Subcutaneous abdominal adipose tissue (tissue), 5 donors: ENCODE measurements around the gene KDM3A.

ENCODE experiments used
- H3K27ac ChIP-seq: one replicate; pipeline ENCODE4 v1.7.0; 2013; ENCODE audit warnings: low read depth, mild to moderate bottlenecking, inconsistent platforms, low read length, moderate library complexity
- H3K27me3 ChIP-seq, 5 donors: one replicate each; pipeline ENCODE4 v1.7.0; 2013; ENCODE audit warnings: low read length in 5 of 5, inconsistent platforms in 1 of 5; ENCODE audit not compliant: control insufficient read depth in 5 of 5, insufficient read depth in 4 of 5
- H3K36me3 ChIP-seq, 5 donors: one replicate each; pipeline ENCODE4 v1.7.0; 2013; ENCODE audit warnings: low read length in 5 of 5; ENCODE audit not compliant: control insufficient read depth in 5 of 5, insufficient read depth in 5 of 5
- H3K4me1 ChIP-seq, 5 donors: one replicate each; pipeline ENCODE4 v1.7.0; 2013; ENCODE audit warnings: low read length in 5 of 5, mild to moderate bottlenecking in 3 of 5, moderate library complexity in 1 of 5; ENCODE audit not compliant: control insufficient read depth in 5 of 5, insufficient read depth in 5 of 5
- H3K4me3 ChIP-seq, 5 donors: one replicate each; pipeline ENCODE4 v1.7.0; 2013; ENCODE audit warnings: low read length in 5 of 5, low read depth in 1 of 5
- H3K9ac ChIP-seq, 5 donors: one replicate each; pipeline ENCODE4 v1.7.0; 2013; ENCODE audit warnings: low read length in 5 of 5, mild to moderate bottlenecking in 4 of 5, moderate library complexity in 3 of 5
- H3K9me3 ChIP-seq, 5 donors: one replicate each; pipeline ENCODE4 v1.7.0; 2013; ENCODE audit warnings: low read length in 5 of 5; ENCODE audit not compliant: control insufficient read depth in 5 of 5
- donor health status: healthy.
- donor health status: healthy.
- donor health status: healthy.
- donor health status: healthy.
- donor health status: healthy.

The KDM3A gene

DNA sequence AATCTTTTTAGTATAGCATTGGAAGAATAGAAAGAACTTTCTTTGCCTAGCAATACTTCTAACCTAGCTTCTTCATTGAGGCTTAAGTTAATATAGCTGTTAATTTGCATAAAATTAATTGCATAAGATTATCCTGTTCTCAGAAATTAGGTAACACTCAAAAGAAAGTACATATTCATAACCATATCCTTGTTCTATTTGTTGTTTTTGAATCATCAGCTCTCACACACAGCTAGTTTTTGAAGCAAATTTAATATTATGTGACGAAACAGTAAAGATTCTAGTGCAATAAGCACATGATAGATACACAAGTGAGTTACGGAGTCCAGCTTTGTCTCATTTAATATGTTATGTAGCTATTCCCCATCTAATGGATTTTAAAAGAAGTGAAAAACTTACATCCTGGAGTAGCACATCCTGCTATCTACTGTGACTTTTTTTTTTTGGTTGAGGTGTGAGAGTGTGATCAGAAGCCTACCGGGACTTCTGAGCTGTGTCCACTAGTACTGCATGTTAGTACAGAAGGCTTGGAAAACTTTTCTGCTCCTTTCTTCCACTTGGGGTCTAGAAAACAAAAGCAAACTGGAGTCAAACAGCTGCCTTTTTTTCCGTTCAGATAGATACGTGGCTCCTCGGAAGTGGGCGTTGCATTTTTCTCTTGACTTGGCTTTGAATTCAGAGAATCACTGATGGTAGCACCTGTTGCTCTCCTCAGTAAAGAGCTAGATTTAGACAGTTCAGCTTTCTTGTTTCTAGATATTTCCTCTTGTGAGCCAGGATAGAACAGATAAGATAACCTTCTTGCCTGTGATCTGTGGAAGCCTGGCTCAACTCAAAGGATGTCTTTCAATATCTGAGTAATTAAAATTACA is 27.2 kb downstream of the KDM3A start:
- H3K9me3 ChIP-seq, result no peaks in the 10 kb centered on the region
- H3K27me3 ChIP-seq, result no peaks in the 10 kb centered on the region
- H3K4me1 ChIP-seq, result peaks cover 0 to 3% (median 0%) of the 10 kb centered on the region in 5 donors
- no peak overlapping the region for H3K4me3 ChIP-seq
- no peak overlapping the region for H3K27ac ChIP-seq
- H3K36me3 ChIP-seq, result peaks cover 71 to 85% (median 79%) of the 10 kb centered on the region in 5 donors
- H3K9ac ChIP-seq, result no peak overlapping the region

DNA sequence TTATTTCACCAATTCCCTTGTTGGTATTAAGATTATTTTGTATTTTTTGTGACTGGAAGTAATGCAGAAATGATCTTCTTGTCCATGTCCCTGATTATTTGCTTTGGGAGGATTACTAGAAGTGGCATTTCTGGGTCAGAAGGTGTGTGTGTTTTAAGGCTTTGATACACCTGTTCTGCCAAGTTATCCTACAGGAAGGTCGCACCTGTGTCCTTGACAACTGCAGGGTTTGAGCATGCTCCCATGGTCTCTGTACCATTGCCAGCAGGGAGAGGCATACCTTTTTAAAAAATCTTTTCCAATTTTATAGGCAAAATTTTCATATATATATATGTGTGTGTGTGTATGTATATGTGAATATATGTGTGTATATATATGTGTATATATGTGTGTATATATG is 29.7 kb downstream of the KDM3A start:
- H3K36me3 ChIP-seq, result peaks cover 71 to 87% (median 75%) of the 10 kb centered on the region in 5 donors
- H3K4me3 ChIP-seq, result no peak overlapping the region
- peaks cover 0 to 3% (median 0%) of the 10 kb centered on the region in 5 donors for H3K4me1 ChIP-seq
- no peaks in the 10 kb centered on the region for H3K9me3 ChIP-seq
- H3K27ac ChIP-seq, result no peak overlapping the region
- no peaks in the 10 kb centered on the region for H3K27me3 ChIP-seq
- H3K9ac ChIP-seq, result no peak overlapping the region

DNA sequence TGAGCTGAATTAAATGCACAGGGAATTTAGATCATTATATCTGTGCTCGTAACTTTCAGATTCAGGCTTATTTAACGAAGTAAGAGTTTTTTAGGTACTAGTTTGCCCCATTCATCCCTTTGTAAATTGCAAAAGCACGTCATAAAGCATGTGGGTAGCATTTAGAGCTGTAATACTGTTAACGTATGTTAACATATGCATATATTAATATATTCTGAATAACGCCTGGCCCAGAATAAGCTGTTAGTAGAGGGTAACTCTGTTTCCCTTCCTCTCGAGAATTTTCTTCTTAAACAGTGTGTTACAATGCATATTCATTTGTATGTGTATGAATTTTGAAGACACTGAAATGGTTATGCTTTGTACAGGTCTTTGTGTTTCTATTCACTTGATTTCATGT is 30.5 kb downstream of the KDM3A start:
- Histone ChIP-seq H3K36me3 (peaks cover 64 to 82% (median 74%) of the 10 kb centered on the region in 5 donors), H3K4me1 (no peaks in the 10 kb centered on the region), H3K27me3 (no peaks in the 10 kb centered on the region), H3K9me3 (no peaks in the 10 kb centered on the region), H3K4me3 (no peak overlapping the region), H3K9ac (no peak overlapping the region), H3K27ac (no peak overlapping the region)

DNA sequence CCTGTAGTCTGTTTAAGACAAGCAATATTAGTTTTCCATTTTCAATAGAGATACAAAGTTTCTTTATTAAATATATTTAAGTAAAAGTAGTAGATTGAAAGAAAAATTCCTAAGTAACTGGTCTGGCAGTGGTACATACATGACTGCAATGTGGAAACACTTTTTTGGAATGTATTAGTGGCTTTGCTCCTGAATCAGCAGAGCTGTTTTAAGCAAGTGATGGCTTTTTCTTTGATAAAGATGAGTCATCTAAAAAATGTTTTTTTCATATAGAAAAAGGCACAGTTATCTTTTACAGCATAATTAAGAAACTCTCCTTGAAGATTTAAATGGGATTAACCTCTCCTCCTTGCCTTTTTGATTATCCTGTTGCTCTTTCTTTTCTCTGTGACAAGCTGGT is 34.9 kb downstream of the KDM3A start:
- no peaks in the 10 kb centered on the region for H3K9me3 ChIP-seq
- no peak overlapping the region for H3K4me3 ChIP-seq
- H3K27me3 ChIP-seq, result no peaks in the 10 kb centered on the region
- H3K27ac ChIP-seq, result no peak overlapping the region
- peaks cover 0 to 11% (median 4%) of the 10 kb centered on the region in 5 donors for H3K4me1 ChIP-seq
- no peak overlapping the region for H3K9ac ChIP-seq
- peaks cover 54 to 86% (median 73%) of the 10 kb centered on the region in 5 donors for H3K36me3 ChIP-seq

DNA sequence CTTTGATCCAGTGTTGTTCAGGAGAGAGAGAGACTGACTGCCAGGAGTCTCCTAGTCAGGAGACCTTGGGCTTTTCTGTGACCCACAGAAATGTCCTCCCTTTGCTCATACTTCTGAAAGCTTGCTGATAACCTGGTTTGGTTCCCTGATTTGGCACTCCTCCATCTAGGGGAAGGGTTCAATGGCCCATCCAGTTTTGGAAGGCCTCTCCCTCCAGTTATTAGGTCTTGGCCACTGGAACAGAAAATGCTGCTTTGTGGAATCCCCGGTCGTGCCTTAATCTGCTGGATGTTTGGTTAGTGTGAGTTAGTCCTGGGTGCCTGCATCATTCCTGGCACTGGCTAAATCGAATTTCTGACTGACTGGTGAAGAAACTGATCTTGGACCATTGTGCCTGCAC is 35.7 kb downstream of the KDM3A start:
- H3K27me3 ChIP-seq, result no peaks in the 10 kb centered on the region
- no peak overlapping the region for H3K27ac ChIP-seq
- H3K36me3 ChIP-seq, result peaks cover 52 to 87% (median 76%) of the 10 kb centered on the region in 5 donors
- H3K9ac ChIP-seq, result no peak overlapping the region
- no peak overlapping the region for H3K4me3 ChIP-seq
- H3K4me1 ChIP-seq, result peaks cover 0 to 13% (median 4%) of the 10 kb centered on the region in 5 donors
- no peaks in the 10 kb centered on the region for H3K9me3 ChIP-seq

DNA sequence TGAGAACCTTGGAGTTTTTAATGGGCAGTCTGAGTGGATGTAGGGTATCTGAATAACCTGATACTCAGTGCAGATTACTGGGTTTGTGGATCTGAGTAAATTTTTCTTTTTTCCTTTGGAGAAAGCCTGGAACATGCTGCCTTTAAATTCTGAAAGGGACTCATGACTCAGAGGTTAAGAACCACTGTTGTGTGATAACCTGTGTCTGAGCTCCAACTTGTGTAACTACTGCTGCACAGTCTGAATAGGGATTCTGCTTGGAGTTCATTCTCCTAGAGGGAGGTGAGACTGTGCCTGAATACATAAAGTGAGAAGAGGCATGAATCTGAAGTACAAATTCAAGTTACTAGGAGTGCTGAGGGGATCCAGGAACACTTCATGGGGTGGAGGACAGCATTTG is 36.2 kb downstream of the KDM3A start:
- Histone ChIP-seq H3K36me3 (peaks cover 53 to 89% (median 79%) of the 10 kb centered on the region in 5 donors), H3K27ac (no peak overlapping the region)

DNA sequence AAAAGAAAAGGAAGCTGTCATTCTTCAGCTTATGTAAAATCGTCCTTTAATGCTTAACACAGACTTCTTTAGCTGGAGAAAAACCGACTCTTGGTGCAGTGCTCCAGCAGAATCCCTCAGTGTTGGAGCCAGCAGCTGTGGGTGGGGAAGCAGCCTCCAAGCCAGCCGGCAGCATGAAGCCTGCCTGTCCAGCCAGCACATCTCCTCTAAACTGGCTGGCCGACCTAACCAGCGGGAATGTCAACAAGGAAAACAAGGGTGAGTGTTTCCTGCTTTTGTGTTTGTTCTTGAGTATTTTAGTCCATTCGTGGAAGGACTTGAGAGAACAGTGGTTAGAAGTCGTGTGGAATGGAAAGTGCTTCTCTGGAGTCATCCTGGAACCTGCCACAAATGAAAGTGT is 38.9 kb downstream of the KDM3A start:
- Histone ChIP-seq H3K36me3 (peaks cover 55 to 92% (median 82%) of the 10 kb centered on the region in 5 donors), H3K9ac (no peak overlapping the region), H3K4me1 (peaks cover 0 to 16% (median 4%) of the 10 kb centered on the region in 5 donors), H3K27ac (no peak overlapping the region), H3K4me3 (no peak overlapping the region), H3K9me3 (no peaks in the 10 kb centered on the region), H3K27me3 (no peaks in the 10 kb centered on the region)

More for the DNA sequence above, 36.2 kb downstream of the KDM3A start:
- Histone ChIP-seq H3K27me3 (no peaks in the 10 kb centered on the region), H3K4me1 (peaks cover 0 to 14% (median 4%) of the 10 kb centered on the region in 5 donors), H3K9me3 (no peaks in the 10 kb centered on the region), H3K4me3 (no peak overlapping the region), H3K9ac (no peak overlapping the region)

DNA sequence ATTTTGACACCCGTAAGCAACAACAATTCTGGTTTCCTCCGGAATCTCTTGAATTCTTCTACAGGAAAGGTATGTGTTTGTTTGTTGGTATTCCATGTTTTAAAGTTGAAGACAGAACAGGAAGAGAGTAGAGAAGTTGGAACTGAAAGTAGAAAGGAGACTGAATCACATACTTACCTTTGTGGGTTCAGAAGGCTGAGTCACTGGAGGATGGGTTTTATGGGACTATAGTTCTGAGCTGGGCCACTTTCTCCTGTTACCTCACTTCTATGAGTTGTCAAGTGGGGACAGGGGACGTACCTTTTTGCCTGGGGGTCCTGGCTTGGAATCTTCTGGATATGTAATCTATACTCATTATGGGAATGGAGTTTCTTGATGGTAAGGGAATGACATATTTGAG is 40.9 kb downstream of the KDM3A start:
- Histone ChIP-seq H3K27ac (no peak overlapping the region), H3K4me1 (peaks cover 0 to 16% (median 4%) of the 10 kb centered on the region in 5 donors), H3K9ac (no peak overlapping the region), H3K36me3 (peaks cover 66 to 96% (median 85%) of the 10 kb centered on the region in 5 donors), H3K27me3 (no peaks in the 10 kb centered on the region), H3K9me3 (no peaks in the 10 kb centered on the region), H3K4me3 (no peak overlapping the region)

DNA sequence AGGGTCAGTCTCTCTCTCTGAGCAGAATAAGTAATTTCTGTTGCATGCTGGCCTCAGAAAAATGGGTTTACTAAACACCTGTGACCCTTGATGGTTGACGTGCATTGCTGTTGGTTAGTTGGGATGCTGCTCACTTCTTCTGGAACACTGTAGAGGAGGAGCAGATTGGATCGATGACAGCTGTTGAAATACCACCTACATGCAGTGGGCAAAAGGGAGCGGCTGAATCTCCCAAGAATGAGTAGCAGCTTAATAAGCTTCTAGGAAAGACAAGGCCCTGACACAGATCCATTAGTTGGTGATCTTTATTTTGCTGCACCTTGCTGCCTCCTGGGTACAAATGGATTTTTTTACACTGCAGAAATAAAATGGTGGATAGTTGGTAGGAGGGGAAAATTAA is 43.2 kb downstream of the KDM3A start:
- Histone ChIP-seq H3K36me3 (peaks cover 56 to 97% (median 88%) of the 10 kb centered on the region in 5 donors), H3K4me3 (no peak overlapping the region), H3K27ac (no peak overlapping the region)

DNA sequence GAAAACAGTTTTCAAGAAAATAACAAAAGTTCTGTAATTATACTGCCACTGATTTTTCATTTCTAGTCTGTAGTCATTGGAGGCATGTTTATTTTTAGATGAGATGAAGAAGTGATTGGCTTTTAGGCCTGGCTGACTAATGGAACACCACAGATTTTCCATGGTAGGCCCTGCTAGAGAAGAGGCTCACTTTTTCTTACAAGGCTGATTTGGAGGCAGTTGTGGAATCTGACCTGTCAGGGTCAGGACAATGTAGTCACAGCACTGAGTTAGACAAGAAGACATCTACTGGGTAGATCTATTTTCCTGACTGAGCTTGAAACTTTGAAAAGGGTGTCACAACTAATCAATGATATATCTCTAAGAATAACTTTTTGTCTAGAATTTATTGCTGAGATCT is 43.9 kb downstream of the KDM3A start:
- no peaks in the 10 kb centered on the region for H3K27me3 ChIP-seq
- peaks cover 58 to 97% (median 89%) of the 10 kb centered on the region in 5 donors for H3K36me3 ChIP-seq
- no peak overlapping the region for H3K27ac ChIP-seq
- H3K4me3 ChIP-seq, result no peak overlapping the region
- H3K9ac ChIP-seq, result no peak overlapping the region
- no peaks in the 10 kb centered on the region for H3K9me3 ChIP-seq
- H3K4me1 ChIP-seq, result peaks cover 0 to 9% (median 4%) of the 10 kb centered on the region in 5 donors

More for the DNA sequence above, 43.2 kb downstream of the KDM3A start:
- peaks cover 0 to 16% (median 4%) of the 10 kb centered on the region in 5 donors for H3K4me1 ChIP-seq
- no peaks in the 10 kb centered on the region for H3K27me3 ChIP-seq
- no peaks in the 10 kb centered on the region for H3K9me3 ChIP-seq
- no peak overlapping the region for H3K9ac ChIP-seq
